Activated CD8-positive, alpha-beta memory T cell treated with anti-CD3 and anti-CD28 coated beads for 24 hours (primary cell): ENCODE results near the gene RBM20.
"Not testable (repeated sequence)": the region's sequence is repeated elsewhere in the genome, so short reads cannot be mapped to it uniquely, and the experiment has no call there.

Experiments
- DNase-seq: peaks from one replicate; pipeline ENCODE4 v3.0.0-alpha.2; 2020

Gene RBM20

DNA sequence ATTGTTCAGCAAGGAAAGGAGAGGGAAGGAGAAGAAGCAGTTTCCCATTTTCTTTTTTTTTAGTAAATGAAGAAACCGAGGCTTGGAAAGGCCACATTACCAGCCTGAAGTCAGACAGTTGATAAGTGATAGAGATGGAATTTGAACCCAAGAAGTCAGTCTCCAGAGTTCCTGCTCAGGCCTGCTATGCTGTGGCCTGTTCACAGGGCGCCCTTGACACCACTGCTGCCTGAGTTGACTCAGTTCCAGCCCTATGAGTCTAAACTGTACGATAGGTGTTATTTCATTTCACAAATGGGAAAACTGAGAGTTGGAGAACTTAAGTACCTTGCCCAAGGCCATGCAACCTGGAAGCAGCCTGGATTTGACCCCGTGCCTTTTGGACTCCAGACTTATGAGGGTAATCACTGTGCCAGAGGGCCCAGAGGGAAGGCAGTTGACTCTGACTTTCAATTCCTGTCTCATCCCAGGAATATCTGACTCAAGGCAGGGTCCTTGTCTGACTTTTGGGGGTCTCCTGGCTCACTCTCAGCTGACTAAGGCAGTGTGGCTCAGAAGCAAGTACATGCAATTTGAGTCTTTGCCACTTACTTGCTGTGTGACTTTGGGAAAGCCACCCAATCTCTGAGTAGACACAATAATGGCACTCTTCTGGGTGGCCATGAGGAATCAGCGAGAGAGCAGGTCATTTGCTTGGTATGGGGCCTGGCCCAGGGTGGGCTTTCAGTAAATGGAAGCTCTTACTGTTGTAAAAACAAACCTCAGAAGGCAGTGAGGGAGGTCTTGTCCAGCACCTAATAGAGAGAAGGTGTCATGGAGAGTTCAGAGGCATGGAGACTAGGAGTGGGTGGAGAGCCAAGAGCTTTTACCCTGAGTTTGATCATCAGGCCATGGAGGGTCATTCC lies 17.9 kb upstream of the RBM20 start:
- no peak for DNase-seq

DNA sequence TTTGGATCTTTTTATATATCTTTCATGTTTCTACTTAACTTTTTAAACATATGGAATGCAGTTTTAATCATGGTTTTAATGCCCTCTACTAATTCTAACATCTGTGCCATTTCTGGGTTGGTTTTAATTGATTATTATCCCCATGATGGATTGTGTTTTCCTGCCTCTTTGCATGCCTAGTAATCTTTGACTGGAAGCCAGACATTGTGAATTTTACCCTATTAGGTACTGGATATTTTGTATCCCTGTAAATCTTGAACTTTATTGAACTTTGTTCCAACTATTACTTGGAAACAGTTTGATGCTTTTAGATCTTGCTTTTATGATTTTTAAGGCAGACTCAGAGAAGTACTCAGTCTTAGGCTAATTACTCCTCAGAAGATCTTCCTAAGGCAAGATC lies 16.0 kb upstream of the RBM20 start:
- DNase-seq, result no peak

DNA sequence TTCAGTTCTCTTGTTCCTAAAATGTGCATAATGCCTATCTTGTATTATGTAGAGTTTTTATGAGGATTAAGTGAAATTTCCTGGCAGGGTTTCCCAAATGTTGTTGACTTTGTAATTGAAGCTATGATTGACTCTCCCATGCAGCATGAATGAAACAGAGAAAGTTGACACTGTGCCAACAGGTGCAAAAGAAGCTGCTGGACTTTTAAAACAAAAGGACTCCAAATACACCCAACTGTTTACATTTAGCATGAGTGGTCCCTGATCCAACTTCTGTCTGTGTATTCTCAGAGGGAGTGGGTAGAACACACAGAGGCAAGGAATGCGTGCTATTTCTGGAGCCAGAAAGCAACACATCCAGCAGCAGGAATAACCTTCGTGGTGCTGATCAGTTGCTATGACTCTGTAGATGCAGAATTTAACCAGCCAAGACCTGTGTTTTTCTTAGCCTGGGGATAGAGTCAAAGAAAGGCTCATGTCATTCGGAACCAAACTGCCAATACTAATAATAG lies 14.4 kb upstream of the RBM20 start:
- DNase-seq, result no peak

DNA sequence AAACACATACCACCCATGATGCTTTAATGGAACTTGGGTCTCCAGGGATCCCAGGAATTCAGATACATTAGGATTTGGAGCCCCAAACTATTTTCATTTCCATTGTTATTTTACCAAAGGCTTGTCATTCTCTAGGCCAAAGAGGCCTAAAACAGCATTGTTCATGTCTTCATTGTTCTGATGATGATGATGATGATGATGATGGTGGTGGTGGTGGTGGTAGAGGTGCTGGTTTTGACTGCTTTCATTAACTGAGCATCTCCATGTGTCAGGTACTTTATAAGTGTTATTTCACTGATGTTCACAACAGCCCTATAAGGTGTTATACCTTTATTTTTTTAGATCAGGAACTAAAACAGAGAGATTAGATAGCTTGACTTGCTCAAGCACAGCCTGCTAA lies 12.2 kb upstream of the RBM20 start:
- no peak for DNase-seq

DNA sequence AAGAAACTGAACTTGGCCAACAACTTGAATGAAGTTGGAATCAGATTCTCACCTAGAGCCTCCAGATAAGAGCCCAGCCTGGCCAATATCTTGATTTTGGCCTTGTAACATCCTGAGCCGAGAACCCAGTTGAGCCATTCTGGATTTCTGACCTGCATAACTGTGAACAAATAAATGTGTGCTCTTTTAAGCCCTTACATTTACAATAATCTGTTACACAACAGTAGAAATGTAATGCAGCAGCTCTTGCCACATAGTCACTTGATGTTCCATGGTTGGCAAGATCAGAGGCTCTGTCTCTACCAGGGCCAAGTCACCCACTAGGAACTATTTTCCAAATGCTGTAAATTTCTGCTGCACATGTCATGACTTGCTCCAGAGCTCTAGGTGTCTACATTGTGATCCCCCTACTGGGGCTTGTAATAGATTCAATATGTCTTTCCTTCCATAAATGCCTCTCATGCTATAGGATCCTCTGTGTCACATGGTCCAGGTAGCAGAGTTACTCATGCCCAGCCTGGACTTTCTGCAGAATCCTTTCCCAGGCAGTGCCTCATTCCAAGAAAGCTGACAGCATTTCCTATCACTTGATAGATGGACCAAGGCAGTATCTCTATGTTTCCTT lies 11.4 kb upstream of the RBM20 start:
- DNase-seq, result no peak

DNA sequence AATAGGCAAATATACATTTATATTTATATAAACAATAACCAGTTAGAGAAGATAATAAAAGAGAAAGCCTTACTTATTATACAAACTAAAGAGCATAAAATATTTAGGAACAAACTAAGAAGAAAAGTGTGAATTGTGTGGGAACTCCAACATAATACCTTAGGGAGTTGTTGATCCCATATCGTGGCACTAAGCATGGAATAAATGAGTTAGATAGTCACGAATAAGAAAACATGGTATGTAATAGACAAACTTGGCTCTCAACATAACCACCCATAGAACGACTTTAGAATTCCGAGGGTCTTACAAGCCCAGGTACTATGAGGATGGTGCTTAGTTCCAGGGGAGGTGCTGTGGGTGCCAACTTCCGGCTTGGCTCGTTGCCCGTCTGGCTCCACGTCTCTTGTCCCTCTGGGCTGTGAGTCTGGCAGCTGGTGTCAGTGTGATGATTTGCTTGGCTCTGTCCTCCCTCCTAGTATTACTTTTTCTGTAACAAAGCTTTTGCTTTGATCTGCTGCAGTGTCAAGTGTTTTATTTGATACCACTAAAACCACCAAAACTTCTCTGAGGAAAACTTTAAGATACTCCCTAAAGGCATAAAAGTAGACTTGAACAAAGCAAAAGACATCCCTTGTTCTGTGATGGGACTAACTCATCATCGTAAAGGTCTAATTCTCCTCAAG lies 9.5 kb upstream of the RBM20 start:
- DNase-seq, result no peak

DNA sequence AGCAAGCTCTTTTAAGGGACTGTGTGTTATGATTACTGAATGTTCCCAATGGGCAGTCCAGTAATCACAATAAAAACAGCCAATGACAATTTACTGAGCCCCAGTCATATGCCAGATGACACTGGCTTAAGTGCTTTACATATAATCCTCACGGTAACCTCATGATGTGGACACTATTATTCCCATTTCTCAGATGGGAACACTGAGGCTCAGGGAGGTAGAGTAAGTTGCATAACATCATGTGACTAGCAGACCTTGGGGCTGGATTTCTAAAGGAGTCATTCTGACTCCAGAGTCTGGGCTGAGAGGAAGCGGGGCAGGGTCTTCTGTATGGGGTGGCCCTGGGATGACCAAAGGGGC lies 7.6 kb upstream of the RBM20 start:
- no peak for DNase-seq

DNA sequence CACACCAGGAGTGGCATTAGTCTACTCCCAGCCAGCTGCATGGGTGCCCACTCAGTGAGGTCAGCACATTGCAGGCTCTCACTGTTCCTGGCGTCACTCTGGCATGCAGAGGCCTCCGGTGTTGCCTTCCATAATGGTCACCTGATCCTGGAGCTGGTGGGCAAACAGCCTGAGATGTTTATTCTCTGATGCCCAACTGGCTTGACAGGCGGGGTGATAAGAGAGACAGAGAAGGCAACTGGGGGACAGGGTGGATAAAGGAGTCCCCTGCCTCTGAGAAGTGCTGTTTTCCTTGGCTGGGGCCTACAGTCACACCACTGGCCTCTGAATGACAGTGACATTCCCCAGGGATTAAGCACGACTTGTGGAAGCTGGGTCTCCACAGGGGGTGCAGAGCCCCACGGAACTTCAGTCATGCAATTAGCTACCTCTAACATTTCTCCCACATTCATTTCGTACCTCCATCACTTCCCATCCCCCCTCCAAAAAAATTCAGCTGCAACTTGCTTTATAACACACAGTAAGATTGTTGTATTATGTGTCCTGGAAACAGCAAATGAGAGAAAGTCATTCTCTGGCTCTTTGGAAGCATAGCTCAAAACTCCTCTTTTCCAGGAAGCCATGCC lies 7.1 kb upstream of the RBM20 start:
- no peak for DNase-seq

DNA sequence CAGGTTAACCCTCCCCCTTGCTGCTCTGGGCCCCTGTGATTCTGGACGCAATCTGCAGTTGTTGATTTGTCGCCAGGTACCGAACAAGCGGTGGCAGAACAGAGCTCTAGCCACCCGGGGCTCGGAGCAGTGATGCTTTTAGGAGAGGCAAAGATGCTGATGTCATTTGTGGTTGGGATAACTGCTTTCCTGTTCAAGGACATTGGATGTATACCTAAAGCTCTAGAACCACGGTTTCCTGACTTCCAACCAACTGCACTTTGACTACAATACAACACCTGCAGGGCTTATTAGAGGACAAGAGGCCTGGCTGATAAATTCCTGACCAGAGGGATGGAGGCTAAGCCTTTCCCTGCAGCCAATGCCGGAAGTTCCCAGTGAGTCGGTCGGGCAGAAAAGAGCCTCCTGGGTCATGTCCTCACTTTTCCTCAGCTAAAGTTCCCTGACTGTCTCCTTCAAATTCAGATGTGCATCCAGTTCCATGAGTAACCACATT lies 6.5 kb upstream of the RBM20 start:
- no peak for DNase-seq

DNA sequence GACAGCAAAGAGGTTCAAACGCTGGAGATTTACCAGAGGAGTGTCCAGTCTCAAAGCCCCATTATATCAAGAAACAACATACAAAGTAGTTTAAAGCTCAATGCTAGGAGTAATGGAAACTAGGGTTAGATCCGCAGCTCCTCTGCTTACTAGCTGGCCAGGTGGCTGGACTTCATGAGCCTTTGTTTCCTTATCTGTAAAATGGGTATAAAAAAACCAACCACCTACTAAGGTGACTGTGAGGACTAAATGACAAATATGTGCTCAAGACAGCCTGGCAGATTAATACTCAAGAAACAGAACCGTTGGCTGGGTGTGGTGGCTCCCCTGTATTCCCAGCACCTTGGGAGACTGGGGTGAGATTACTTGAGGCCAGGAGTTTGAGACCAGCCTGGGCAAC lies 5.8 kb upstream of the RBM20 start:
- DNase-seq, result no peak

DNA sequence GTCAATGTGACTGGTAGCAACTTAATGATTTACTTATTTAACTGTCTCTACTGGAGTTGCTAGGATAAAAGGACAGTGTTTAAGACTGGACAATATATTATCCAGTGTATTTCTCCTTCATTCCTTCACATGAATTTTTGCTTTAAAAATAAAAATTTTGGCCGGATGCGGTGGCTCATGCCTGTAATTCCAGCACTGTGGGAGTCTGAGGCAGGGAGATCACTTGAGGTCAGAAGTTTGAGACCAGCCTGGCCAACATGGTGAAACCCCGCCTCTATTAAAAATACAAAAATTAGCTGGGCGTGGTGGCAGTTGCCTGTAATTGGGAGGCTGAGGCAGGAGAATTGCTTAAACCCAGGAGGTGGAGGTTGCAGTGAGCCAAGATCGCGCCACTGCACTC lies 5.1 kb upstream of the RBM20 start:
- DNase-seq, result not testable (repeated sequence)

DNA sequence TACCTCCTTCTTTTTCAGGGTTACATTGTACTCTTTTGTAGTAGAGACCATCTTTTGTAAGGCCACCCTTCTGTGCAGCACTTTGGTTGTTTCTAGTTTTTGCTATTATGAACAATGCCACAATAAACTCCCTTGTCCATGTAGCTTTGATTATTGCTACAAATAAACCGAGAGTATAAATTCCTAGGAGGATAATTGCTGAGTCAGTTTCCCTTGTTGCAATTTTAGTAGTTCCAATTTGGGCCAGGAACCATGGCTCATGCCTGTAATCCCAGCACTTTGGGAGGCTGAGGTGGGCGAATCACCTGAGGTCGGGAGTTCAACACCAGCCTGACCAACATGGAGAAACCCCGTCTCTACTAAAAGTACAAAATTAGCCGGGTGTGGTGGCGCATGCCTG lies 4.3 kb upstream of the RBM20 start:
- DNase-seq, result not testable (repeated sequence)

DNA sequence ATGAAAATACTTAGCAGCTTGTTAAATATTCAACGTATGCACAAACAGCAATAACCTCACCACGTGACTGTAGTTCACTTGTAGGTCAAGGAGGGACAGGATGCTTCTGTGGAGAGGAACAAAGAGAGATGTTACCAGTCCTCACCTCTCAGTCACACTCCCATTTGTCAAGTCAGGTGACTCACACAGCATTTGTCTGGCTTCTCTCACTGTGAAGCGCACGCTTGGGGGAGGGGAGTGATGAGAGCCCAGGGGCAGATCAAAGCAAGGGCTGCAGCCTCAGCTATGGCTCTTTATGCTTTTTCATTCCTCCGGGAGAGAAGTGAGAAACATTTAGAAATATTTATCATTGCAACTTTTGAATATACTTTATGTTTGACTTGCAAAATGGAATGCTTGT lies 2.9 kb upstream of the RBM20 start:
- peak; percentile 70 for DNase-seq

DNA sequence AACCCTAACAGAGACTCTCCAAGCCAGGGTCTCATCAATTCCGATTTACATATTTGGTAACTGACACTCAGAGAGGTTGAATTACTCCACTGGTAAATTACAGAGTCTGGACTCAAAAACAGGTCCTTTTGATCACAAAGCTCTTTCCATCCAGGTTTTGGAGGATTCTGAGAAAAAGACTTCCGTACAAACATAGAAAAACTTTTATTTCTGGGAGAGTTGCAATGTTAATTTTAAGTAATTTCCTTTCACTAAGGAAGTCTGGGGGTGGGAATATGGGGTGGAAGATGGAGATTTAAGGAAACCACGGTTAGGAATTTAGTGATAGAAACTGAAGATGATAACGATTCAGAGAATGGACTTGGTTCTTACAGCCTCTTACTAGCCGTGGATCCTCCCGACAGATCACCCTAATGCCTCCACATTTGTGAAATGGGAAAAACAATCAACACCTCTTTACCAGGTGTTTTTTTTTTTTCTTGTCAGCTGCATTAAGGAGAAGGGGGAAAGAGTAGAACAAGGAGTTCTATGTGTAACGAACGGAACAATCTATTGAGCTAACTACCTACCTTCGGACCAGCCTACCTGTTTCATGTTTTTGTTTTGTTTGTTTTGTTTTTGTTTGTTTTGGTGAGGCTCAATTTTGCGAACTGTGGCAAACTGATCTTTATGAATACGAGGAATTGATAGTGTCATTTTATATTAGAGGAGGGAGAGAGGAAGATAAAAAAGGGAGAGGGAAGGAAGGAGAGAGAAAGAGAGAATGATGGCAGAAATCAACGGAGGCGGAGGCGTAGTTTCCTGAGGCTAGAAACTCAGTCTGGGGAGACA lies 1.7 kb upstream of the RBM20 start:
- no peak for DNase-seq

DNA sequence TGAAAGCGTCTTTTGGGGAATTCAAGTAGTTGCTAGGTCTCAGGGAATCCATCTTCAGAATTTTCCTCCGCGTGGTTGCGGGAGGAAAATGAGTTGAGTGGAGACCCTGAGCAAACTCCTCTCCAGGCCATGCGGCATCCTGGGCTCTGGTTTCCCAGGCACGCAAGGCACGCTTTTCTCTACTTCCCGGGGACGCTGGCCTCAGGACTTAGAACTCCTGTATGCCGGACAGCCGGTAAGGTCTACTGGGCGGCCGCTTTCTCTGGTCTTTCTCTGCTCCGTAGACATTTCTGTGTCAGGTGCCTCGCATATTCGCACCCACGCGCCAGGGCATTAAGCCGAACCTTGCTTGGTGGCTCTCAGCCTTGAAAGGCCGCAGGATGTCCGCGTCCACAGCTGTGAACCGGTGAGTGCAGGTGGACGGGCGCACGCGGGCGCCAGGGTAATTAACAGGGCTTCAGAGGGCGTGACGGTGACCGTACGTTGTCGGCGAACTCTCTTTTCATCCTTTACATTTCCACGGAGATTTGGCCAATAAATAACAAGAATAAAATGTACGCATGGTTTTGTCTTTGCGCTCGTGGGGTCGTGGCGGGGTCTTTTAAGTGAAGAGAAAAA lies 992 bp upstream of the RBM20 start:
- DNase-seq, result no peak

DNA sequence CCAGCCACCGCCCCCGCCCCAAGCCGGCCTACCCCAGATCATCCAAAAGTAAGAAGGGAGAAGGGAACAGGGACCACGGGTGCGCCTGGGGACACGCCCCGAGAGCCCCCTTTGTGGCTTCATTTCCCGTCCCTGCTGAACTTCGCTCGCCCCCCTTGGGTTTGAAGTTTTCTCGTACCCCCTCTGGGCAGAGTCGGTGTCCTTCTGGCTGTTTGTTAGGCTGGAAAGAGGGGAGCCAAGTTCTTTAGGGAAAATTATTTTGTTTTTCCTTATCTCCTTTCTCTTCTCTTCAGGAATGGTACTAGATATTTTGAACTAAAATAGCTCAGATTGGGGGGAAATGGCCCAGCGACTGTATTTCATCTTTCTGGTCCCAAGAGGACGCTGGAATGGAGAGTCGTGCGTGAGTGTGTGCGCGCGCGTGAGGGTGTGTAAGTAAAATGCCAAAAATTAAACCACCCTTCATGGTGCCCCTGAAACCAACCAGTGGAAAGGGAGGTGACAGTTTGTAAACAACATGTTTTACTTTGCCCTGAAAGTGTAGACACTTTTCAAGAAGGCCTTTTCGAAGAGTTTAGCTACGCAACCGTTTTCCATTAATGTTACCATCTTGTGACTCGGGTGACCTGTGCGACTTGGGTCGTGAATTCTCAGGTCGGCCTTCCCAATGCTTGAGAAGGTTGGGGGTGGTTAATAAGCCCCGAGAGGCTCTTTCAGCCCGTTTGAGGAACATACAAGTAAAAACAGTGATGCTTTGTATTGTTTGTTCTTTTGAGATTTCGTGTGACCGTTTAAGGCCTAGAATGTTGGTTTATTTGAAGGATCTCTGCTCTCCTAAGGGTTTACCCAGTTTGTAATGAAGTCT lies 694 bp downstream of the RBM20 start:
- DNase-seq, result no peak

DNA sequence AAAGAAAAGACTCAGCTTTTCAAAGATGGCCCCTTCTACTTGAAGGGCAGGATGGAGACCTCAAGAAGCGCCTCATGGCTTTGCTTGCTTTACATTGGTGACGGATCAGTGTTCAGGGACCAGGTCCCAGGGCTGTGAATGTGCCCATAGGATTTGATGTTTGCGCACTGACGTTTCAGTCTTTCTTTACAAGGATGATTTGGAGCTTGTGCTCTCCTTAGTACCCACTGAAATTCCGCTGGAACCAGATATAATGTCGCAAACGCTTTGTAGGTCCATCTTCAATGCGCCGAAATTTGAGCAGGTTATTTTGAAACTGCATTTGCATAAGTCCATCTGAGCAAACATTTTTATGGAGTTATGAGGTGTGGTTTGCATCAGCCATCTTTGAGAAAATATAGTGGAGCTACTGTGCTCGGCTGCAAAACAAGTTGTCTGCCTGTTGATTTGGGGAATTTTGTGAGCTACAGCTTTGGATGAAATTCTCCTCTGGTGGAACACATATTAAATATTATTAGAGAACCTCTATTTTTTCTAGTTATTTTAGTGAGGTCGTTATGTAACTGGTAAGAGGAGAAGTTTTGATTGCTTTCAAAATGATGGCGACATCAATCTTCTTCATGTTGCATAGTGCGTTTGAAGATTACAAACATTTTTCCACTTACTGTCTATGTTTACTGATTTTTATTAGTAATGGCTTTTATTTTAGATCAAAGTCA lies 2.4 kb downstream of the RBM20 start:
- DNase-seq, result no peak

DNA sequence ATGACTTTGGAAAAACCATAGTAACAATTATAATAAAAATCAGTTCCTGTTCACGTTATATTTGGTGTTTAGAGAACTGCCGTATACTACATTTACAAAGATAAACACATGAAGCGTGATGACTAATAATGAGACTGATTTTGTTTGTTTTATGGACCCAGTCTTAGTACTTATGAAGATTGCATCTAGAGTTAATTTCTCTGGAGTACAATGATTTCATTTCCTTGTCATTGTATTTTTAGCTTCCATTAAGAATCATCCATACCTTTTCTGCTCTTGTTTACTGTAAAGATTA lies 2.9 kb downstream of the RBM20 start:
- DNase-seq, result no peak

DNA sequence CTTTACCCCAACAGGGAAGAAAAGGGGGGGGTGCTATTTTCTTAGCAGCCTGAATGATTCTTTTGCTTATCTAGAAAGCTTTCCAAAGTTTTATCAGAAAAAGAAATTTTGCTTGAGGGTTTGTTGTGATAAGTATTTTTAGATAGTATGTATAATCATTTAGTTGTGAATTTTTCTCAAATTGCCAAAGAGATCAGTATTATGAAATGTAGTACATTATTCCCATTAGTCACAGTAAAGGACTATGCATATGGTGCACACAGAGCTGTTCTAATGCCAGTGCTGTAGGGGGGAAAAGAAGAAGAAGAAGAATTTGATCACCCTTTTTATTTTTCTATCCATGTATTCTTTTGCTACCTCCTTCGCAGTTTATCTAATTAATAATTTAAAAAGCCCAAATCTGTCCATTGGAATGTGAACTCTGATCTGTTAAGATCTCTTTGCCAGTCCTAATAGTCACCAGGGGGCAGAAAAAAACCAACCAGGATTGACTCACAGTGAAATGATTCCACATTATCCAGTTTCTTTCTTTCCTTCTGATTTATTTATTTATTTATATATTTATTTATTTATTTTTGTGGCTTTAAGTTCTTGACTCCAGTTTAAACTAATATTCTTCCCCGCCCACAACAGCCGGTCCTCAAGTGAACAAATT lies 4.7 kb downstream of the RBM20 start:
- no peak for DNase-seq
